Smooth muscle cell of the coronary artery (primary cell): ENCODE results near the gene PCDHGA5. TPM values are rescaled to one million over a fixed set of nuclear protein-coding genes. Genes with fewer than 3 reads are reported as not detected.

ENCODE experiments used
- total RNA-seq: library from RNA; depleted of rRNA; stranded (reverse); fragments of >200 nt; gene quantifications from 2 replicates; pipeline ENCODE4 v1.2.3, GENCODE V29; 2014; ENCODE audit warnings: low replicate concordance

PCDHGA5 gene
- 0.98 and 1.3 TPM in 2 replicates for total RNA-seq

DNA sequence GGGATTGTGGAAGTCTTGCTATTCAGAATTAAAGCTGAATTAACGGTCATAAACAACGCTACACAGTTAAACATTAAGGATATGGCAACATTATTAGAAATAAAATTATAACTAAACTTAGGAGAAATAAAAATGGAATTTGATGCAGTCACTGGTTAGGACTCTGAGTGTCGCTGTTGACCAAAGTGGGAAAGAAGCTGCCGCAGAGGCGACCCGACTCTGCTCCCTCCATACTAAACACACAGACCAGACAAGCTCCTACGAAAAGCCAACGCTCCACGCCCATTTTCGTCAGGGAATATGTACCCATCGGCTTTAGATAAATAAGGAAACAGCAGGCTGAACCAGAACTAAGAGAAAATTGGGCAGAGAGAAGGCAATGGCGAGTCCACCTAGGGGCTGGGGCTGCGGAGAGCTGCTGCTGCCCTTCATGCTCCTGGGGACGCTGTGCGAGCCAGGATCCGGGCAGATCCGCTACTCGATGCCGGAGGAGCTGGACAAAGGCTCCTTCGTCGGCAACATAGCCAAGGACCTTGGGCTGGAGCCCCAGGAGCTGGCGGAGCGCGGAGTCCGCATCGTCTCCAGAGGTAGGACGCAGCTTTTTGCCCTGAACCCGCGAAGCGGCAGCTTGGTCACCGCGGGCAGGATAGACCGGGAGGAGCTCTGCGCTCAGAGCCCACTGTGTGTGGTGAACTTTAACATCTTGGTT lies at the start of gene PCDHGA5:
Gene PCDHGA5, plus strand, starts transcription at position 211 of the 709 bp plus-strand sequence. Its CDS starts 169 bp downstream, at position 380.

DNA sequence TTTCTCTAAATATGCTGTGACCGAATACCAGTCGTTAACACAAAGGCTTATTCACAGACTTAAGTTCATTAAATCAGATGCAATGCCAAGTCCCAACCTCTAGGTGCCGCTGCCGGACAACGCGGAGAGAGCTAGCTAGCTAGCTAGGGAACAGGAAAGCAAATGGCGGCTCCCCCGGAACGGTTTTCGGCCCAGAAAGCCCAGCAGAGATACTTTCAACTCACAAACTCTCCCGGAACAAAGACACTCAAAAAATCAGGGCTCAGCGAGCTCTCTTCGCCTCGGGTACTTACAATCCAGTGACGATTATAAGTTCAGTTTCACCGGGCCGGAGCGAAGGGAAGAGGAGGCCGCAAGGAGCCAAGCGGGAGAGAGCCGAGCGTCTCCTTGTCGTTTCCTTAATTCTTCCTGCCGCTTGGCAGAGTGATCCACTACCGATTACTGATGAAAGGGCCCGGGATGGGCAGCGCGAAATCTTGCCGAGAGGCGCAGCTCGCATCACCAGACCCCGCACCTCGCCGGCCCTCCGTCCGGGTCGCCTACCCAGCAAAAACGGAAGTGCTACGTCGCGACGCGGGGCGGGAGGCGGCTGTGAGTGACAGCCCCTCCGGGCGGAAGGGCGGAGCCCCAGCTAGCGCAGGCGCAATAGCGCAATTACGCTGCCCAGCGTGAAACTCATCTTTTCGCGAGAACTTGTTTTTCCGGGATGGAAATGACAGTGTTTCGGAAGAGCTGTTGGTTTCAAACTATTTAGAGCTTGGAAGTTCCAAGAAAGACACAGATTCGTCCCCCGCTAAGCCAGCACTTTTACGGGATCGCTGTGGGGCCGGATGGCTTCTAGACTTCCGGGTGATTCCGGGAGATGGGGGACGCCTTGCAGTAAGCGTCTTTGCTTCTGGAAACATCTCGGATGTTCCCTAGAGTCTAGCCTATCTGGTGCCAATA lies 43.5 kb upstream of the PCDHGA5 start, which contains the start of gene TAF7:
Gene TAF7, minus strand, starts transcription at position 560 of the 945 bp plus-strand sequence. CDS start 740 bp downstream, outside the sequence.

DNA sequence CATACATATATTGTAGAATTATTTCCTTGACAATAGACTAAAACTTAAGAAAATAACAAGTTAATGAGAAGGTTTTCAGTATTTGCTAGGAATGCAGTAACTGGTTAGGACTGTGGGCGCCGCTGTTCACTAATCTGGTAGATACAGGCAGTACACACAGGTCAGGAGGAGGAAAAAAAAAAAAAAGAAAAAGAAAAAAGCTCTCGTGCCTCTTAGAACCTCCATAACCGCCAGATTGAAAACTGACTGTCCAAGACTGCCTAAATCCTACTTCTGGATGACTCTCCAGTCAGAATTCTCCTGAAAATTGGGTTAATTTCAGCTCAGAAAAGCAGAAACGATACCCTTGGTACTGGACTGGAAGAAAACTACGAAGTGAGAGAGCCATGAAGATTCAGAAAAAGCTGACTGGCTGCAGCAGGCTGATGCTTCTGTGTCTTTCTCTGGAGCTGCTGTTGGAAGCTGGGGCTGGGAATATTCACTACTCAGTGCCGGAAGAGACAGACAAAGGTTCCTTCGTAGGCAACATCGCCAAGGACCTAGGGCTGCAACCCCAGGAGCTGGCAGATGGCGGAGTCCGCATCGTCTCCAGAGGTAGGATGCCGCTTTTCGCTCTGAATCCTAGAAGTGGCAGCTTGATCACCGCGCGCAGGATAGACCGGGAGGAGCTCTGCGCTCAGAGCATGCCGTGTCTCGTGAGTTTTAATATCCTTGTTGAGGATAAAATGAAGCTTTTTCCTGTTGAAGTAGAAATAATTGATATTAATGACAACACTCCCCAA lies 33.5 kb upstream of the PCDHGA5 start, which contains the start of gene PCDHGA1:
Gene PCDHGA1, plus strand, starts transcription at position 216 of the 782 bp plus-strand sequence.

DNA sequence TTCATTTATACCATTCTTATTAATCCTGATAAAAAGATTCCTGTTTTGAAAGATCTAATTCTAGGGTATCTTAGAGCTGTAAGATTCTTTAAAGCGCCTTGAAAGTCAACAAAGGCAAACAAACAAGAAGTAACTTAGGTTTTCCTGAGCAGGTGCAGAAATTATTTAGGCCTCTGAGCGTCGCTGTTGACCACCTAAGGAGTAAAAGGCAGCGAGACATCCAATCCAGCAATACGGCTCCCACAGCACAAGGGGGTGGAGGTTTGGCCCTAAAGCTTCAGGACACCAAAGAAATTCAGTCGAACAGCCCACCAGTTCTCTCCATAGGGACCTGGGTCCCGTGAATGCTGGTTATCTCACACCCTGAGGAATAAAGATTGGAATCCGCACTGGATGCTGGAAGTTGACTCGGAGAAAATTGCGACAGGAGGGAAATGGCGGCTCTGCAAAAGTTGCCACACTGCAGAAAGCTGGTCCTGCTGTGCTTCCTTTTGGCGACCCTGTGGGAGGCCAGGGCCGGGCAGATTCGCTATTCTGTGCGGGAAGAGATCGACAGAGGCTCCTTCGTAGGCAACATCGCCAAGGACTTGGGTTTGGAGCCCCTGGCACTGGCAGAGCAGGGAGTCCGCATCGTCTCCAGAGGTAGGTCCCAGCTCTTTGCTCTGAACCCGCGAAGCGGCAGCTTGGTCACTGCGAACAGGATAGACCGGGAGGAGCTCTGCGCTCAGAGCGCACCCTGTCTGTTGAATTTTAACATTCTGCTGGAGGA lies 25.2 kb upstream of the PCDHGA5 start, which contains the start of gene PCDHGA2:
Gene PCDHGA2, plus strand, starts transcription at position 223 of the 769 bp plus-strand sequence.

DNA sequence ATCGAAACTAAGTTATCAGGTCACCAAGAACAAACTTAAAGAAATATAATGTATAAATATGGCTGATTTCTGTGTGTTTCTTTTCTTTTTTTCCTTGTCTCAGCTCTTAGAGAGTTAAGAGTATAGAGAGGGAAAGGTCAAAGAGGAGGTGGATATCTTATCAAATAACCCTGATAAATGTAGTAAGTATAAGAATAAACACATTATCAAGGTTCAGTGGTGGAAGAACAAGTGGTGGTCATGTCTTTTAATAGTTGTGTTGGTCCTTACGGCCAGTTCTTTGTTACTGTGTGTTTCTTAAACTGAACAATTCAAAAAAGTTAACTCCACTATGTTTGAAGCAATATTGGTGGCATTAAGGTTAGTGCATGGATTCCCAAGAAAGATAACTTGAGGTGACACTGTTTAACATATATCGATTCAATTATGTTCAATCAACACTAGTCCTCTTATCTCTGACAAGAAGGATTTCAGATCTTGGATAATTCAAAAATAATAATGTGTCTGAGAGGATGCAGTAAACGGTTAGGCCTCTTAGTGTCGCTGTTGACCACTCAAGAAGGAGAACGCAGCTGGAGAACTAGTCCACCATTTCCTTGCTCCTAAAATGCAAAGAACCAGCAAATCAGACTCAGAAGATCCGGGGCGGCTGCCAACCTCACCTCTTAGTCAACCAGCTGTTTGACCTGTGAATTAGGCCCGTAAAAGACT lies 20.6 kb upstream of the PCDHGA5 start, which contains the start of gene PCDHGA3:
Gene PCDHGA3, plus strand, starts transcription at position 588 of the 711 bp plus-strand sequence. CDS start 205 bp downstream, outside the sequence.

DNA sequence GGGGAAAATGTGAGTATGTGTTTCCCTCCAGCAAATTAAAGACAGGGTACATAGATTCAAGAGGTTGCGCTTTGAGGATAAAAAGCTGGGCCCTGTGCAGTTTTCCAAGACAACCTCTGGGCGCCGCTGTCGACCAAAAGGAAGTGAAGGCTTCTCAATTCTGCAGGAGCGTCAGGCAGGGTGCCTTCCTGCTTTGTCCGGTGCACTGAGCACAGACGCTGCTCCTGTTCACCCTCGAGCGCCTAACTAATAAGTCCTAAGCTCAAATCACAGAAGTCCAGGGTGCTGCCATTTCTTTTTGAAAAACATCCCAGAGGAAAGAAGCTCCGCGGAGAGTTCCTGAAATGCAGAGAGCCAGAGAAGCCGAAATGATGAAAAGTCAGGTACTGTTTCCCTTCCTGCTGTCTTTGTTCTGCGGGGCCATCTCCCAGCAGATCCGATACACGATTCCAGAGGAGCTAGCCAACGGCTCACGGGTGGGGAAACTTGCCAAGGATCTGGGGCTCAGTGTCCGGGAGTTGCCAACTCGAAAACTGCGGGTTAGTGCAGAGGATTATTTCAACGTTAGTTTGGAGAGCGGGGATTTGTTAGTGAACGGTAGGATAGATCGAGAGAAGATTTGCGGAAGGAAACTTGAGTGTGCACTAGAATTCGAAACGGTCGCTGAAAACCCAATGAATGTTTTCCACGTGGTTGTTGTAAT lies 13.9 kb upstream of the PCDHGA5 start, which contains the start of gene PCDHGB1:
Gene PCDHGB1, plus strand, starts transcription at position 183 of the 703 bp plus-strand sequence. Its CDS starts 162 bp downstream, at position 345.

DNA sequence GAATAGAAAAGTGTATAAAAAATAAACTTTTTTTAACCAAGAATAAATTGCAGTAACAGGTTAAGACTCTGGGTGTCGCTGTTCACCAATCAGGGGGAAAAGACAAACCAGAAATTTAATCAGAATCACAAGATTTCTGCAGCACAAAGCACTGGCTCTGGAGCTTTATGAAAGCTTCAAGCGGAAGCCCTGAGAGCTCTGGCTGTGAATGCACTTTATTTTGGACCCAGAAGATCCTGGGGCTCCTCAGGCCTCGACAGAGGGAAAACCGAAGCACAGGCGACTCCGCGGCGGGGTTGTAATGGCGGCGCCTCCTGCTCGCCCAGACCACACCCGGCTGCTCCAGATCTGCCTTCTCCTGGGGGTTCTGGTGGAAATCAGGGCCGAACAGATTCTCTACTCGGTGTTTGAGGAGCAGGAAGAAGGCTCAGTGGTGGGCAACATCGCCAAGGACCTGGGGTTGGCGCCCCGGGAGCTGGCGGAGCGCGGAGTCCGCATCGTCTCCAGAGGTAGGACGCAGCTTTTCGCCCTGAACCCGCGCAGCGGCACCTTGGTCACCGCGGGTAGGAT lies 9.0 kb upstream of the PCDHGA5 start, which contains the start of gene PCDHGA4:
Gene PCDHGA4, plus strand, starts transcription at position 122 of the 570 bp plus-strand sequence. Its CDS starts 87 bp downstream, at position 209.

DNA sequence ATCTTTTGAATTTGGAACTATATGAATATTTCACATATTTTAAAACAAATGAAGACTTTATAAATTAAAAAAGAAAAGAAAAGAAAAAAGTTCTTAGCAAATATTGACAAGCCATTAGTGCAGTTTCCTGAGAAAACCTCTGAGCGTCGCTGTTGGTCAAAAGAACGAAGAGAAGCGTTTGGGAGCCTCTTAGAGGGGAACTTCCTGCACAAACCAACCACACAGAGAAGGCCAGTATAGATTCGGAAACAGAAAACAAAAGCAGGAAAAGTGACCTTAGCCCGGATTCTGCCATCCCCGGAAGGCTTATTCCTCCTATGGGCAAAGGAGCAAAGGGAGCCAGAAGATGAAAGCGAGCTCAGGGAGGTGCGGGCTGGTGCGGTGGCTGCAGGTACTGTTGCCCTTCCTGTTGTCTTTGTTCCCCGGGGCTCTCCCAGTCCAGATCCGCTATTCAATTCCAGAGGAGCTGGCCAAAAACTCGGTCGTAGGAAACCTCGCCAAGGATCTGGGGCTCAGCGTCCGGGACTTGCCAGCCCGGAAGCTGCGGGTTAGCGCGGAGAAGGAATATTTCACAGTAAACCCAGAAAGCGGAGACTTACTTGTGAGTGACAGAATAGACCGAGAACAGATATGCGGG lies 4.1 kb upstream of the PCDHGA5 start, which contains the start of gene PCDHGB2:
Gene PCDHGB2, plus strand, starts transcription at position 205 of the 637 bp plus-strand sequence. Its CDS starts 142 bp downstream, at position 347.

DNA sequence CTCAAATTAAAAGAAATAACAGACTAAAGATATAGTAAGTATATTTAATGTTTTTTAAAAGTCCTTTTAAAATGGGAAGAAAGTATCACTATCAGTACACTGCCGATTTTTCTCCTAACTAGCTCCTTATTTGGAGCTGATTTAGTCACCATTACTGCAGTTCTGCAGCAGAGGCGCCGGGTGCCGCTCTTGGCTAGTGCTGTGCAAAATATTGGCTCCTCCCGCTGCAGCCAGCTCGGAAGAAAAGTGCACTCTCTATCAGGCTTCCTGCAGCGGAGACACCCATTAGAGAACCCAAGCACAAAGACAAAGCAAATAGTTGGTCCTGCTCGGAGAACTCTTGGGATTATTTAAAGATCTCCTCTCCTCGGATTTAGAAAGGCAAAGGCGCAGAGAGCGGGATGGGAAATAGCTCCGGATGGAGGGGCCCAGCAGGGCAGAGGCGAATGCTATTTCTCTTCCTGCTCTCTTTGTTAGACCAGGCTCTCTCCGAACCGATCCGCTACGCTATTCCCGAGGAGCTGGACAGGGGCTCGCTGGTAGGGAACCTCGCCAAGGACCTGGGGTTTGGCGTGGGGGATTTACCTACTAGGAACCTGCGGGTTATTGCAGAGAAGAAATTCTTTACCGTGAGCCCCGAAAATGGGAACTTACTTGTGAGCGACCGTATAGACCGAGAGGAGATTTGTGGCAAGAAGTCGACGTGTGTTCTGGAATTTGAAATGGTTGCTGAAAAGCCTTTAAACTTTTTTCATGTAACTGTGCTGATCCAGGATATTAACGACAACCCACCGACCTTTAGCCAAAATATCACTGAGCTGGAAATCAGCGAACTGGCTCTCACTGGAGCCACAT lies 6.3 kb downstream of the PCDHGA5 start, which contains the start of gene PCDHGB3:
Gene PCDHGB3, plus strand, starts transcription at position 249 of the 855 bp plus-strand sequence. Its CDS starts 153 bp downstream, at position 402.

DNA sequence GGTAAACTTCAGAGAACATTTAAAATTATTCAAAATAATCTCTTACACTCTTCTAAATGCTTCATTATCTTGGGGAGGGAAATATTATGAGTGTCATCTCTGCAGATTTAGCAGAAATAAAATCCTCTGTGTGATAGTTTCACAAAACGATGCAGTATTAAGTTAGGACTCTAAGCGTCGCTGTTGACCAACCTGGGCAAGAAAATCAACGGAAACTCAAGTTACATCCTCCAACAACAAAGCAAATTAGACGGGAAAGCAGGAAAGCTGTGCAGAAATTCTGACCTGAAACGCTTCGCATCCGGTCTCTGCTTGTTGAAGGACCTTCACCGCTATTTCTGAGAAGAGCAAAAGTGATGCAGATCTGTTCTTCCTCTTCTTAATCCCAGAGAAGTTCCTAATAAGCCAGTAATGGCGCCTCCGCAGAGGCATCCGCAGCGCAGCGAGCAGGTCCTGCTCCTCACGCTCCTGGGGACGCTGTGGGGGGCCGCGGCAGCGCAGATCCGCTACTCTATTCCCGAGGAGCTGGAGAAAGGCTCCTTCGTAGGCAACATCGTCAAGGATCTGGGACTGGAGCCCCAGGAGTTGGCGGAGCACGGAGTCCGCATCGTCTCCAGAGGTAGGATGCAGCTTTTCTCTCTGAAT lies 9.8 kb downstream of the PCDHGA5 start, which contains the start of gene PCDHGA6:
Gene PCDHGA6, plus strand, starts transcription at position 219 of the 645 bp plus-strand sequence. Its CDS starts 193 bp downstream, at position 412.

DNA sequence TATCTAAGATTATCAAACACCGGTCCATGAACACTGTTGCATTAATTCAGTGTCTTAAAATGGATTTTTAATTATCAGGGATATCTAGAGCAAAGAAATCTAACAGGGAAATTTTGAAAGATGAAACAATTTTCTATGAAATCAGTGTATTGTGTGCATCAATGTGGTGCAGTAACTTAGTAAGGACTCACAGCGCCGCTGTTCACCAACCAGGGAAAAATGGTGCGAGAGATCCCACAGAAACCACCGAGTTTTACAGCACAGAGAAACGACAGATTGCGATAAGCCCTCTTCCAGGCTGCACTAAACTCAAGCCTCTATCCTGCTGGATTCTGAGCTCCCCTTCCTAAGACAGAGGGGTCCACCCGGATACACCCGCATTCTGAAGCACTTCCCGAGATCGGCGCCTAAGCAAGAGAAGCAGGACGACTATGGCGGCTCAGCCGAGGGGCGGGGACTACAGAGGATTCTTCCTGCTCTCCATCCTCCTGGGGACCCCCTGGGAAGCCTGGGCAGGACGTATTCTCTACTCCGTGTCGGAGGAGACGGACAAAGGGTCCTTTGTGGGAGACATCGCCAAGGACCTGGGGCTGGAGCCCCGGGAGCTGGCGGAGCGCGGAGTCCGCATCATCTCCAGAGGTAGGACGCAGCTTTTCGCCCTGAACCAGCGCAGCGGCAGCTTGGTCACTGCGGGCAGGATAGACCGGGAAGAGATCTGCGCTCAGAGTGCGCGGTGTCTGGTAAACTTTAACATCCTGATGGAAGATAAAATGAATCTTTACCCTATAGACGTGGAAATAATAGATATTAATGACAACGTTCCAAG lies 18.7 kb downstream of the PCDHGA5 start, which contains the start of gene PCDHGA7:
Gene PCDHGA7, plus strand, starts transcription at position 274 of the 826 bp plus-strand sequence. Its CDS starts 158 bp downstream, at position 432.

DNA sequence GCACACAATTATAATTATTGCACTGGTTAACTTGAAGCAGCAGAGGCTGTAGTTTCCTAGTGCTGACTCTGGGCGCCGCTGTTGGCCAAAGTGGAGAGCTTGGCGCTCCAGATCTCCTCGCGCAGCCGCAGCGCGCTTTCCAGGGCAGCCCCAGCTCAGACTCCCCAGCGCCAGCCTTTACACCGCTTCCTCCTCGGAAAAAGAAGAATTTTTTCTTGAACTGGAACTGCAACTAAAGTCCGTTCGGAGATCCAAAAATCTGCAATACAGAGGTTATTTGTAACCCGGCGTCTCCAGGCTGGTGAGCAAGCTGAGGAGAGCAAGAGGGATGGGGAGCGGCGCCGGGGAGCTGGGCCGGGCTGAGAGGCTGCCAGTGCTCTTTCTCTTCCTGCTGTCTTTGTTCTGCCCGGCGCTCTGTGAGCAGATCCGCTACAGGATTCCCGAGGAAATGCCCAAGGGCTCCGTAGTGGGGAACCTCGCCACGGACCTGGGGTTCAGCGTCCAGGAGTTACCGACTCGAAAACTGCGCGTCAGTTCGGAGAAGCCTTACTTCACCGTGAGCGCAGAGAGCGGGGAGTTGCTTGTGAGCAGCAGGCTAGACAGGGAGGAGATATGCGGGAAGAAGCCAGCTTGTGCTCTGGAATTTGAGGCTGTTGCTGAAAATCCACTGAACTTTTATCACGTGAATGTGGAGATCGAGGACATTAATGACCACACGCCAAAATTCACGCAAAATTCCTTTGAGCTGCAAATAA lies 23.8 kb downstream of the PCDHGA5 start, which contains the start of gene PCDHGB4:
Gene PCDHGB4, plus strand, starts transcription at position 142 of the 755 bp plus-strand sequence. Its CDS starts 187 bp downstream, at position 329.

DNA sequence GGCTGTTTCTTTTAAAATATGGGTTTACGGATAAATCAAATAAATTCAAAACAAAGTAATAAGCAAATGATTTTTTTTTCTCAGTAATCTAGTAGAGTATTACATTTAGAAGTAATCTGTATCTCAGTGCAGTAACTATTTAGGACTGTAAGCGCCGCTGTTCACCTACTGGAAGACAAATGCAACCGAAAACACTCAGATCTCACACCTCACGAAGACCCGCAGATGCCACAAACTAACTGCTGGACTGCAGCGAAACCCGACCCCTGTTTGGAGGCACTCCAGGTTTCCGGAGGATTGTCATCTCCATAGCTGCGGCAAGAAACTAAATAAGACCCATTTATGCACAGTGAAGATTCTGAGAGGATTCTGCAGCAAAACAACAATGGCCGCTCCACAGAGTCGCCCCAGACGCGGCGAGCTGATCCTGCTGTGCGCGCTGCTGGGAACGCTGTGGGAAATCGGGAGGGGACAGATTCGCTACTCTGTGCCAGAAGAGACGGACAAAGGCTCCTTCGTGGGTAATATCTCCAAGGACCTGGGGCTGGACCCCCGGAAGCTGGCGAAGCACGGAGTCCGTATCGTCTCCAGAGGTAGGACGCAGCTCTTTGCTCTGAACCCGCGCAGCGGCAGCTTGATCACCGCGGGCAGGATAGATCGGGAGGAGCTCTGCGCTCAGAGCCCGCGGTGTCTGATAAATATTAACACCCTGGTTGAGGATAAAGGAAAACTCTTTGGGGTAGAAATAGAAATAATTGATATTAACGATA lies 28.7 kb downstream of the PCDHGA5 start, which contains the start of gene PCDHGA8:
Gene PCDHGA8, plus strand, starts transcription at position 205 of the 770 bp plus-strand sequence. Its CDS starts 181 bp downstream, at position 386.

